ENCODE results near the gene SHISAL1.

Gene SHISAL1

GRCh38 chr22:44206330-44206645 lies 106.5 kb downstream of the SHISAL1 start:
- CTCF ChIA-PET, result no interaction called here
- H3K27ac ChIP-seq, result no peak overlapping the region
- no peak for TF ChIP-seq CTCF (conservative IDR thresholded peaks at IDR 0.05; ENCODE audit: low read depth)

DNA sequence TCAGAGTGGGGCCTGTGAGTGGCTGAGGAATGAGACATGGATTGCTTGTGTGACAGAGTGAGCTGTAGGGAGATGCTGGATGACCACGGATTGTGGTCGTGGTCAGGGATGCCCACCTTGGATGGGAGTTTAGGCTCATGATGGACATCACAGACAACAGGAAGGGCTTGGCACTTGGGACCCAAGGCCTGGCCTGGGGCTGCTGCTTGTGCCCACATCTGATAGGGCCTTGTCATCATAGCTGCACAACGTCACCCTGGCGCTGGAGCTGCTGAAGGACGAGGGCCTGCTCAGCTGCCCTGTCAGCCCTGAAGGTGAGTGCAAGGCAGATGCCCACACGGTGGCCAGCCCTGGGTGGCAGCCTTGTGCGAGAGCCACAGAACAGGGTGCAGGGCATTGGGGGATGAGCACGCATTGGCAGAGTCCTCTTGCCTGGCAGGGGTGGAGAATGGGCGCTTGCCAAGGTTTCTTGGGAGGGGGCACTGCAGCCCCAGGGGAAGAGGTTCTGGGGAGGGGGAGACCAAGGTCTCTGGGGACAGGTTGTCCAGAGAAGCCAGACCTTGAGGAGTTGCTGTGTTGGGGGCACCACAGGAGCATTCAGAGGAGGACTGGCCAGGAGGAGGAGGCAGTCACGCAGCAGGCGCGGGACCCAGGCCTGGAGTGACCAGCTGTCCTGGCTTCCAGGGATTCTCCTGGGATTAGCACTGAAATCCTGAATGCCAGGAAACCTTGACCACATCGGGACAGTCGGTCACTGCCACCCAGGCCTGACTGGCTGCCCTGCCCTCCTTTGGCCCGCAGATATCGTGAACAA lies 107.0 kb downstream of the SHISAL1 start:
- ChIA-PET POLR2A (ENCODE audit: low non-redundant PET) (no interaction called here), CTCF (no interaction called here)
- no peak for TF ChIP-seq CTCF (conservative IDR thresholded peaks at IDR 0.05; ENCODE audit: low read depth)

More at GRCh38 chr22:44206330-44206645, 106.5 kb downstream of the SHISAL1 start:
- POLR2A ChIA-PET (ENCODE audit: low non-redundant PET), result no interaction called here
- DNase-seq (ENCODE audit: low spot score), result no peak

DNA sequence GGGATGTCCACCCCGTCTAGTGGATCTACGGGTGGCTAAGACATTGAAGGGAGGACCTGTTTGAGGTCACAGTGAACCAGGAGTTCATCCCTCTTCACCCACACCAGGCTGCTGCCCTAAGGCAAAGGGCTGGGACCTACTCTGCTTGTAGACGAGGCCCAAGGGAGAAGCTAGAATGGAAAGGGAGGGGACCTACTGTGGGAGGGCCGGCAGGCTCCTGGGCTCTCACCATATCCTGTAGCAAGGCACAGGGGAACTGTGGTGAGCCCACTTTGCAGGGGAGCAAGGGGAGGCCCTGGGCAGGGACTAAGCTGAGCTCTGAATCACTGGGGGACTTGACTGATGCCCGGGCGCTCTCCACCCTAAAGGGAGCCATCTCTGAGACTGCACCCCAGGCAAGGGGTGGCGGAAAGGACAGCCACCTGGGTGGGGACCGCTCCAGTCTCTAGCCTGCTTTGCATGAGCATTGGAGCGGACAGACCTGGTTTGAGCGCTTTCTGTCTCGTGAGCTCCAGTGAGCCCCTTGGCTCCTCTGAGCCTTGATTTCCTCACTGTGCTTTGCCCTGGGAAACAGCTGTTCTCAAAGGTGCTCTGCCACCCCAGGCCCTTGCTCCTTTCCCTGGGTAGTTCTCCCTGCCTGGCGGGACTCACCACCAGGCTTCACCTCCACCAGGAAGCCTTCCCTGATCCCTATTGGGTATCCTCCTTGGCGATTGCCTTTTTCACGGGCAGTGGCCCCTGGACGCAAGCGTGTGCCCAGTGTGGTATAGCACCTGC lies 107.8 kb downstream of the SHISAL1 start:
- POLR2A ChIA-PET (ENCODE audit: low non-redundant PET), result no interaction called here
- TF ChIP-seq CTCF (conservative IDR thresholded peaks at IDR 0.05; ENCODE audit: low read depth), result no peak
- no peak for DNase-seq (ENCODE audit: low spot score)
- H3K27ac ChIP-seq, result no peak overlapping the region
- CTCF ChIA-PET, result no interaction called here

More for the DNA sequence above, 107.0 kb downstream of the SHISAL1 start:
- no peak for DNase-seq (ENCODE audit: low spot score)
- H3K27ac ChIP-seq, result no peak overlapping the region

DNA sequence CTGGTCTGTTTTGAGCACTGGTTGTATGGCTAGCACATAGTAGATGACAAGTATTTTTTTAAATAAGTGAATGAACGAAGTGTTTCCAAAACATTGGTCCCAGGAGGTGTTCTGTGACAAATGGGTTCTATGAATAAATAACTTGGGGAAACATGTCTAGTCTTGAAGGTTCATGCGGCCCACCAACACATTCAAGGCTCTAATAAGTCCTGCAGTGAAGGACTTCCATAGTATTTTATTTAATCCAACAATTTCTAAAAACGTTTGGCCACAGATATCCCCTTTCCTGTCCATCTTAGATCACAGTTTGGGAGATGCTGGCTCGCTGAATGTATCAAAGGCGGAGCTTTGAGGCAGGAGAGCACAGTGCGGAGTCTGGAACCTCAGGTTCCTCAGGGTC lies 109.5 kb downstream of the SHISAL1 start:
- ChIA-PET CTCF (no interaction called here), POLR2A (ENCODE audit: low non-redundant PET) (no interaction called here)
- no peak for DNase-seq (ENCODE audit: low spot score)
- no peak for TF ChIP-seq CTCF (conservative IDR thresholded peaks at IDR 0.05; ENCODE audit: low read depth)
- H3K27ac ChIP-seq, result no peak overlapping the region

- no peak for DNase-seq (ENCODE audit: low spot score)
- ChIA-PET POLR2A (ENCODE audit: low non-redundant PET) (no interaction called here), CTCF (interaction anchor here (0.7 kb wide), 1 partner anchor 104 kb away, joined by 3 read pairs; no protein-coding TSS in a partner anchor)
- no peak overlapping the region for H3K27ac ChIP-seq
- no peak for TF ChIP-seq CTCF (conservative IDR thresholded peaks at IDR 0.05; ENCODE audit: low read depth)
Observed at GRCh38 chr22:44202261-44202789, 110.4 kb downstream of the SHISAL1 start.

- POLR2A ChIA-PET (ENCODE audit: low non-redundant PET), result no interaction called here
- H3K27ac ChIP-seq, result no peak overlapping the region
- no peak for TF ChIP-seq CTCF (conservative IDR thresholded peaks at IDR 0.05; ENCODE audit: low read depth)
- DNase-seq (ENCODE audit: low spot score), result no peak
- CTCF ChIA-PET, result no interaction called here
Observed at GRCh38 chr22:44201665-44202064, 111.1 kb downstream of the SHISAL1 start.

All from RWPE1 (cell line).